ENCODE measurements around the gene CUX1.

GRCh38 chr7:101841328-101841727 is 23.9 kb downstream of the CUX1 start:
- TF ChIP-seq CTCF (conservative IDR thresholded peaks at IDR 0.05; ENCODE audit: low read depth, low read length) (no peak), EZH2 (IDR thresholded peaks at IDR 0.05; ENCODE audit: low read length, unreplicated experiment) (no peak), EZH2phosphoT487 (IDR thresholded peaks at IDR 0.05; ENCODE audit: borderline replicate concordance, low read length) (no peak)
